Measurements from ENCODE around the gene KMO.

Gene KMO

GRCh38 chr1:241631674-241632073 lies 99.5 kb downstream of the KMO start:
- peak in 2 of 6 experiments; percentile 6 to 19 for DNase-seq

GRCh38 chr1:241632987-241633386 lies 100.8 kb downstream of the KMO start:
- no peak for DNase-seq

- DNase-seq = no peak
These were observed 103.5 kb downstream of the KMO start for GRCh38 chr1:241635556-241636152.

- DNase-seq = no peak
These were observed 104.1 kb downstream of the KMO start for GRCh38 chr1:241636291-241636690.

GRCh38 chr1:241637046-241637590 lies 104.9 kb downstream of the KMO start:
- no peak for DNase-seq

GRCh38 chr1:241637604-241638003 lies 105.4 kb downstream of the KMO start:
- DNase-seq = no peak

- no peak for DNase-seq
These were observed 106.0 kb downstream of the KMO start for GRCh38 chr1:241638099-241638682.

GRCh38 chr1:241638909-241639622 lies 106.9 kb downstream of the KMO start:
- DNase-seq = peak in 2 of 6 experiments; percentile 28 to 38

- DNase-seq = peak in 2 of 6 experiments; percentile 40 to 81
These were observed 107.5 kb downstream of the KMO start for GRCh38 chr1:241639623-241640148.

GRCh38 chr1:241640149-241640866 lies 108.1 kb downstream of the KMO start, which contains the start of the genes CHML and OPN3:
Gene CHML, minus strand, starts transcription at chr1:241640369. Its CDS starts 4,603 bp downstream, at chr1:241635766.
Gene OPN3, minus strand, starts transcription at chr1:241640369. Its CDS starts 115 bp downstream, at chr1:241640254.
- DNase-seq = peak; percentile 80 to 88 (median 84)

- DNase-seq = peak in 1 of 6 experiments; percentile 36
These were observed 108.9 kb downstream of the KMO start for GRCh38 chr1:241640867-241641622.

- no peak for DNase-seq
These were observed 109.8 kb downstream of the KMO start for GRCh38 chr1:241641773-241642592.

GRCh38 chr1:241642593-241642944 lies 110.4 kb downstream of the KMO start:
- DNase-seq = no peak

- no peak for DNase-seq
These were observed 112.1 kb downstream of the KMO start for GRCh38 chr1:241644259-241644658.

- no peak for DNase-seq
These were observed 113.0 kb downstream of the KMO start for GRCh38 chr1:241645199-241645598.
